ENCODE results near the gene IGFBP2. TPM values are rescaled to one million over a fixed set of nuclear protein-coding genes. Genes with fewer than 3 reads are reported as not detected.

IGFBP2 gene
- total and polyA plus RNA-seq, 2 of the 13 experiments (the other 11 are each of a cell fraction or from before 2014, with no cell fraction given): 2.0 to 5.8 TPM

- FAIRE-seq: peak; percentile 46
- DNase-seq (ENCODE audit: low spot score): peak; percentile 78
- no peak overlapping the region for H2AFZ ChIP-seq (ENCODE audit: low read length)
- CTCF ChIA-PET (ENCODE audit: low intra/inter-chr PET ratio, low total read pairs): no interaction called here
- intact Hi-C loops (cut with micrococcal nuclease; ENCODE audit: unreplicated experiment) (loop anchor here (1.0 to 2.0 kb wide), 2 partner anchors 16 to 84 kb away; no protein-coding TSS in a partner anchor), in situ Hi-C loops (cut with HindIII; ENCODE audit: extremely low pct_ligation_motif_present, low pct_unique_long_range_greater_than_20kb) (no loop called here)
- H3K79me2 ChIP-seq (ENCODE audit: insufficient read depth, low read length): no peaks in the 10 kb centered on the region
- H3K4me3 ChIP-seq (replicated peaks in 1 of 3; ENCODE audit: insufficient read depth in 1 of 3, low read depth in 2 of 3, low read length in 3 of 3): peak overlapping the region in 2 of 3 experiments; percentile 13 to 57; a peak in 2 of 6 replicates
- ATAC-seq: peak; percentile 90
- POLR2A ChIA-PET: no interaction called here
- no peaks in the 10 kb centered on the region for H3K9me3 ChIP-seq (ENCODE audit: low read length)
- no peak overlapping the region for H3K27ac ChIP-seq (ENCODE audit: extremely low read length, insufficient read depth, low read length)
- peak overlapping the region; percentile 81 for H3K4me2 ChIP-seq (ENCODE audit: low read depth, low read length)
- H3K9ac ChIP-seq (ENCODE audit: insufficient read depth, low read depth, low read length): no peak overlapping the region
- peaks cover 45% of the 10 kb centered on the region for H3K4me1 ChIP-seq (ENCODE audit: insufficient read depth, low read length)
- no TSS peak for BruUV-seq (replicated peaks)
- H3K36me3 ChIP-seq (replicated peaks in 1 of 2; ENCODE audit: control insufficient read depth in 1 of 2, insufficient read depth in 2 of 2, low read length in 2 of 2): no peaks in the 10 kb centered on the region
- H4K20me1 ChIP-seq (ENCODE audit: insufficient read depth, low read length): no peaks in the 10 kb centered on the region
- 4% methylated on average over 29 of the region's 29 CpGs for WGBS (ENCODE audit: low lambda C conversion rate)
- peaks cover 8 to 51% of the 10 kb centered on the region in 2 experiments; a peak in 4 of 5 replicates for H3K27me3 ChIP-seq (ENCODE audit: control insufficient read depth in 1 of 2, insufficient read depth in 2 of 2, low read length in 2 of 2)
- TF ChIP-seq ETV5 (CRISPR knock-in tag; IDR thresholded peaks at IDR 0.05; ENCODE audit: borderline replicate concordance): no peak
- no peak for TF ChIP-seq ATF2 (CRISPR knock-in tag; IDR thresholded peaks at IDR 0.05)
- no peak for TF ChIP-seq ZNF224 (CRISPR knock-in tag; IDR thresholded peaks at IDR 0.05)
- TF ChIP-seq POLR2G (IDR thresholded peaks at IDR 0.05; ENCODE audit: low read depth, low read length): no peak
- TF ChIP-seq, protein P1, sequence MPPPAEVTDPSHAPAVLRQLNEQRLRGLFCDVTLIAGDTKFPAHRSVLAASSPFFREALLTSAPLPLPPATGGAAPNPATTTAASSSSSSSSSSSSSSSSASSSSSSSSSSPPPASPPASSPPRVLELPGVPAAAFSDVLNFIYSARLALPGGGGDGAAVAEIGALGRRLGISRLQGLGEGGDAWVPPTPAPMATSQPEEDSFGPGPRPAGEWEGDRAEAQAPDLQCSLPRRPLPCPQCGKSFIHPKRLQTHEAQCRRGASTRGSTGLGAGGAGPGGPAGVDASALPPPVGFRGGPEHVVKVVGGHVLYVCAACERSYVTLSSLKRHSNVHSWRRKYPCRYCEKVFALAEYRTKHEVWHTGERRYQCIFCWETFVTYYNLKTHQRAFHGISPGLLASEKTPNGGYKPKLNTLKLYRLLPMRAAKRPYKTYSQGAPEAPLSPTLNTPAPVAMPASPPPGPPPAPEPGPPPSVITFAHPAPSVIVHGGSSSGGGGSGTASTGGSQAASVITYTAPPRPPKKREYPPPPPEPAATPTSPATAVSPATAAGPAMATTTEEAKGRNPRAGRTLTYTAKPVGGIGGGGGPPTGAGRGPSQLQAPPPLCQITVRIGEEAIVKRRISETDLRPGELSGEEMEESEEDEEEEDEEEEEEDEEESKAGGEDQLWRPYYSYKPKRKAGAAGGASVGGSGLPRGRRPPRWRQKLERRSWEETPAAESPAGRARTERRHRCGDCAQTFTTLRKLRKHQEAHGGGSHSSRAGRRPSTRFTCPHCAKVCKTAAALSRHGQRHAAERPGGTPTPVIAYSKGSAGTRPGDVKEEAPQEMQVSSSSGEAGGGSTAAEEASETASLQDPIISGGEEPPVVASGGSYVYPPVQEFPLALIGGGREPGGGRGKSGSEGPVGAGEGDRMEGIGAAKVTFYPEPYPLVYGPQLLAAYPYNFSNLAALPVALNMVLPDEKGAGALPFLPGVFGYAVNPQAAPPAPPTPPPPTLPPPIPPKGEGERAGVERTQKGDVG (CRISPR knock-in tag; IDR thresholded peaks at IDR 0.05; ENCODE audit: borderline replicate concordance): no peak
- TF ChIP-seq ZNF629 (CRISPR knock-in tag; conservative IDR thresholded peaks at IDR 0.05): no peak
- no peak for TF ChIP-seq YEATS2 (CRISPR knock-in tag; IDR thresholded peaks at IDR 0.05; ENCODE audit: borderline replicate concordance)
- TF ChIP-seq RCOR2 (CRISPR knock-in tag; IDR thresholded peaks at IDR 0.05): no peak
- no peak for TF ChIP-seq ZNF570 (CRISPR knock-in tag; IDR thresholded peaks at IDR 0.05; ENCODE audit: borderline replicate concordance)
- TF ChIP-seq LCORL (IDR thresholded peaks at IDR 0.05): no peak
- TF ChIP-seq LCORL (CRISPR knock-in tag; IDR thresholded peaks at IDR 0.05): peak; percentile 59
- TF ChIP-seq EEA1 (CRISPR knock-in tag; IDR thresholded peaks at IDR 0.05; ENCODE audit: borderline replicate concordance): no peak
- peak; percentile 82 for TF ChIP-seq PITX1 (CRISPR knock-in tag; IDR thresholded peaks at IDR 0.05)
- no peak for TF ChIP-seq JARID2 (CRISPR knock-in tag; IDR thresholded peaks at IDR 0.05; ENCODE audit: insufficient replicate concordance)
- no peak for TF ChIP-seq ZNF597 (CRISPR knock-in tag; IDR thresholded peaks at IDR 0.05)
- TF ChIP-seq ZNF567 (CRISPR knock-in tag; IDR thresholded peaks at IDR 0.05; ENCODE audit: borderline replicate concordance): no peak
- 0 out of 2 replicates have a peak, but pooled peaks have one; percentile 44 for TF ChIP-seq HDAC2 (CRISPR knock-in tag; IDR thresholded peaks at IDR 0.05)
- TF ChIP-seq WIZ (CRISPR knock-in tag; IDR thresholded peaks at IDR 0.05): no peak
These were observed 3.6 kb downstream of the IGFBP2 start for GRCh38 chr2:216636551-216637450.
